ENCODE data around the gene PTPN21.

Gene PTPN21

DNA sequence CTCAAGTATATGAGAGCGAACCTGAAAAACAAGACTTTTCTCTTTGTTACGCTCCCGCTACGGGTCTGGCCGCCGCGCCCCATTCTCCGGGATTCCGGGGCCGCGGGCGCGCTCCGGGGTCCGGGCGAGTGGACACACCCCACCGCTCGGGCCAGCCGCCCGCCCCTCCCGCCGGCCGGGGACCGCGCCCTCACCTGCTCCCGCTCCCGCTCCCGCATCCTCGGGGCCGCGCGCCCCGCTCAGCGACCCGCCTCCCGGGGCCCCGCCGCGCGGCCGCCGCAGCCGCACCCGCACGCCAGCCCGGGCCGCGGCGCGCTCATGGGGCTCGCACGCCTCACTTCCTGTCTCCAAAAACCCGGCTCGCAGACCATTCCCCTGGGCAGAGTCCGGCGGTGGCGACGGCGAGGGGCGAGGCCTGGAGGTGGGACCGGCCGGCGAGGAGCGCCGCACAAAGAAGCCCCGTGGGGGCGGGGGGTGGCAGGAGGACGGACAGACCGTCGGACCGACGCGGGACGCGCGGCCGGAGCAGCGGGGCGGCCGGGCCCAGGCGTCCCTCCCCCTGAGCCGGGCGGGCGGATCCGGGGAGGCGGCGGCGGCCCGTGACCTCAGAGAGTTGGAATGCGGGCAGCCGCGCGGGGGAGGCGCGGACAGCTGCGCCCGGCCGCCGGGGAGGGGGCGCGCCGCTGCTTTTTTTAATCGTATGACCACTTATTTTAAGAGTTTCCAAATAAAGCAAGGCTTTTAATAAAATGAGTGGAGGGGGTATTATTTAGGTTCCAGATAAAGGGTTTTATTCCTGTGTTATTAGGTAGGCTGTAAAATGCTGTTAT lies at the start of gene PTPN21:
PTPN21 (minus strand) TSS at position 551 of the 830 bp plus-strand sequence. CDS start 4,590 bp downstream, outside the sequence.
- no peak for DNase-seq (ENCODE audit: low spot score)

DNA sequence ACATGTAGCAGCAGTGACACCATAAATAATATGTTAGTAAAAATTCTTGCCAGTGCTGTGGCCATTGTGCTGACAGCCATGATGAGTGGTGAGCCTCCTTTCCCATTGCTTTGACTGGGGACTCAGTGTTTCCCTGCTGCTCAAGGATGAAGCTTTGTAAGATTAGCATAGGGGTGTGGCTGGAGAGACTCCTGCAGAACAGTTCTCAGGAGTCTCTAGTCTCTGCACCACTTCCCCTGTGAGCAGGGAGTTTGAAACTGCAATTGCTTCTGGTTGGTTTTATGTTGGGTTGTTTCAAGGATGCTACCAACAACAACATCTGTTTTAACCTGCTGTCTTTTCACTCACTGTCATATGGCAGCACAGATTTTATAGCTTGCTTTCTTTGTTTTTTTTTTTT lies 49.4 kb upstream of the PTPN21 start:
- DNase-seq (ENCODE audit: low spot score), result no peak

DNA sequence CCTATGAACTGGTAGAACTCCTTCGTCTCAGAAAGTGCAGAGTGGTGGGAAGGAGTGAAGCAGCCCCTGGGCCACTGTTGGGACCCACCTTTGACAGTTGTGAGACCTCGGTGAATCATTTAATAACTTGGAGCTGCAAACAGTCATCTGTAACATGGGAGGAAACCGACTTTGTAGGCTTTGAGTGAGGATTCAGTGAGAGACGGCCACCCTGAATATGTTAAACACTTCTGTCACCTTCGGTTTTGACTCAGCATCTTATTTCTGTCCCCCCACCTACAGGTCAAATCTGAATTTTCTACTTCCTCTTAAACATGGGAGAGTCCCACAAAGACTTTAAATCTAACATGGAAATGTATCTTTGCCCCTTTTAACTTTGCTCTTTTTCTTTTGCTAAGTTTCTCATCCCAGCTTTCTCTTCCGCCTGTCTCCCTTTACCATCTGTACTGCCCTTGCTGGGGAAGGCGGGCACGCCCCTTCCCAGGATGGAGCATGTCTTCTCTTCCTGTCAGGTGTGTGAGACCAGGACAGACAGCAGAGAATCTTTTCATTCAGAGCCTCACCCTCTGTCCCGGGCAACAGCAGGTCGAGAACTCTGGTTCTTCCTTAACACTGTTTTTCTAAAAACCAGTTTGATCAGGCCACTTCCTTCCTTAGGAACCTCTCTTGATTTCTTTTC lies 45.1 kb upstream of the PTPN21 start:
- no peak for DNase-seq (ENCODE audit: low spot score)

DNA sequence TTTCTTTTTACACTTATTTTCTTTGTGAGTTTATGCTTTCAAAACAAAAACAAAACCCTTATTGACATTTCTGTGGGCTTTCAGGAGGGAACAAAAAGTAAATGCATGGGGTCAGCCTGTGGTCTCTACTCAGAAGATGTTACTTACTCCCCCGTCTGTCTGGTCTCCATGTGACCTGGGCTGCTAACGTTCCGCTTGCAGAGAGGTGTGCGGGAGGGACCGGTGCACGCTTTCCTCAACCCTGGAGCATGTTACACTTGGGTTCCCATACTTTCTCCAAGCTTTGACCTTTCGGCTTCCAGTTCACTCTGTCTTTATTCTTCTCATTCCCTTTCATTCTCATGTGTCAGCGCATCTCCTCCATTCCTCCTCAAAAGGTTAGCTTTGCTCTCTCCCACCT lies 44.5 kb upstream of the PTPN21 start:
- DNase-seq (ENCODE audit: low spot score), result no peak

DNA sequence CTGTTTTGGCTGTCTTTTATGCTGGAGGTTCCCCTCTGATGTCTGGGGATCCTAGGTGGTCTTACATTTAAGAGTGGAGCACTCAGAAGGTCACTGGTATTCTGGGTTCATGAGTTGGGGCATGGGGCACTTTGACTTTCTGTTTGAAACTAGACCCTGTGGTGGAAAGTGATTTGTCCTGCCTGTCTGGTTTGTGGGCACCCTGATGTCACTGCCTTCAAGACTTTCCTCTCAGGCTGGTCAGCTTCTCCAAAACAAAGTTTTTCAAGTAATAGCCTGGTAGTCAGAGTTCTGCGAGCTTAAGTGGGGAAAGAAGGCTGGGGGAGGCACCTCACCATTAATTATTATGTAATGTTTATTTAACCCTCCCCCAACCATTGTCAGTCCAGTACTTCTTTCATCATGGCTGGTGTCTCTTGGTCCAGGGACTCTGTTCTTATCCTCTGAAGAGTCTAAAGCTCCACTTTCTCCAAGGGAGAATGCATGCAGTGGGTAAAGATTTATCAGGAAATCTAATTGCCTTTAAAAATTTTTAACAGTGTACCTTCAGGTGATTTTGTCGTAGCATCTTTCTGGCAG lies 43.4 kb upstream of the PTPN21 start:
- no peak for DNase-seq (ENCODE audit: low spot score)

DNA sequence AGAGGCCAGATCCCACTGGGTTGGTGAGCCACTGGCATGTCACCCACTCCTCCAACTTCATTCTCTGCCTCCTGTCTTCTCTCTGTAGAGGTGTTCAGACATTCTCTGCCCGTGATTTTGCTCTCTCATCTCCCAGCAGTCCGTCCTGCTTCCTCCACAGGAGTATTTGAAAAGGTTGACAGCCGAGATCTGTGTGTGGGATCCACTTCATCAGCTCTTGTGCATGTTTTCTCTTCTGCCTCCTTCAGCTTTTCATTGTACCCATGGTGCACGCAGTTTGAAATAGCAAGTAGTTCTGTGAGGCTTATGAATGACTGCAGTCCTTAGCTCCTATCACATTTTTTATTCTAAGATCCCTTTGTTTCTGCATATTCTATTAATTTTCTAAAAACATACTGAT lies 42.8 kb upstream of the PTPN21 start:
- DNase-seq (ENCODE audit: low spot score), result no peak

DNA sequence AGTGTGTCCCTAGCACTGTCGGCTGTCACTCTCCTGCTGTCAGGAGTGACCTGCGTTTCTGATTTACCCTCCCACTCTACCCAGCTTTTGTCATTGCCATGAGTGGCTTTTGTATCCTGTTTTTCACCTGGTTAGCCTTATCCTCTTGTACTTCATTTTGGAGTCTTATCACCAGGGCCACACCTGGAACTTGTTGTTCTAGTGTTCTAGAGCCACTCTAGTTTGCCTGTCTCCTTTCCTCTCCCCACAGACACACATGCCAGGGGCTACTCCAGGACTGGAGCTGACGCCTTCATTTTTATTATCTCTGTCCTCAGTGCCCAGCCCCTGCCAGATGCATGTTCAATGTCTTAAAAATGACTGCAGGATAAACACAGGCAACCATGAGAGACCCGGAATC lies 42.2 kb upstream of the PTPN21 start:
- DNase-seq (ENCODE audit: low spot score), result no peak

DNA sequence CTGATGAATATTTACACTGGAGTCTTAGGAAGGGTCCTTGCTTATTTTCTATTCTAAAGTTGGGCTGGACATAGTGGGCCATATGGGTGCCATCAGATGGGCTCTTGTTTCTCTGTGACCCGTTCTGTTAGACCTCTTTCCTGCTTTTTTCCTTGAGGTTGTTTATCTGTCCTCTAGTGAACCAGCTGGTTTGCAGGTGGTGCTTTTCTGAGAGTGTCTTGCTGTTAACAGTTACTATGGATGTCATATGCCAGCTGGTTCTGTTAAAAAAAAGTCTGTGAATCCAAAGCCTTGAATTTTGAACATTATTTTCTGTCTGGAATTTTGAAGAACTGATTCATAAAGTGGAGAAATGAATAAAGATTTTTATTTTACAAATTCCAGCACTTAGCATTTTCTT lies 37.2 kb upstream of the PTPN21 start:
- no peak for DNase-seq (ENCODE audit: low spot score)

DNA sequence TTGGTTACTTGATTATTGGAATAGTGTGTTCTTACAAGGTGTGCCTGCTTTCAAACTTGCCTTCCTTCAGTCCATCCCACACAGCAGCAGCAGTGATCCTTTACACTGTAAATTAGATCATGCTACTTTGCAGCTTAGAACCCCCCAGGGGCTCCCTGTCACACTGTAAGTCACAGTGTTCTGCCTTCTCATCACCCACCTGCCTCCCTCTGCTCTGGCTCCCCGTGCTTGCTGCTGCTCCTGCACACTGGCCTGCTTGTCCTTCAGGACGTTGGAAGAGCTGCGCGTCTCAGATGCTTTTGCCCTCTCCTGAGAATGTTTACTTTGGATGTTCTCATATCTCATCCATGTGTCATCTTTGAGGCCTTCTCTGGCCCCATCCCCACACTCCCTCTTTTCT lies 35.4 kb upstream of the PTPN21 start:
- DNase-seq (ENCODE audit: low spot score), result no peak

DNA sequence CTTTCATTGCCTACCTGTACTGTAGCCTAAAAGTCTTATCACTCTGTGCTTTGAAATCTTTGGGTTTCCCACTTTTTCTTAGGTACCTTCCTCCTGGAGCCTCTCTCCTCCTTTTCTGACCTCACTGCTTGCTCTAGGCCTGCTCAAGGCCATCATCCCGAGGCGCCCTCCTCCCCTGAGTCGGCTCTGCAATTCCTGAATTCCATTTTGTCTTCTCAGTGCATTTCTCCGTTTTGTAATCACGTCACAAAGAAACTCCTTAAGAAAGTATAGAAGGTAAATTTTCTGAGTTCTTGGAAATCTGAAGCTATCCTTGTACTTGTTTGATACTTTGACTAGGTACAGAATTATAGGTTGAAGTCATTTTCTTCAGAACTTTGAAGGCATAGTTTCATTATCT lies 33.3 kb upstream of the PTPN21 start:
- DNase-seq (ENCODE audit: low spot score), result no peak

DNA sequence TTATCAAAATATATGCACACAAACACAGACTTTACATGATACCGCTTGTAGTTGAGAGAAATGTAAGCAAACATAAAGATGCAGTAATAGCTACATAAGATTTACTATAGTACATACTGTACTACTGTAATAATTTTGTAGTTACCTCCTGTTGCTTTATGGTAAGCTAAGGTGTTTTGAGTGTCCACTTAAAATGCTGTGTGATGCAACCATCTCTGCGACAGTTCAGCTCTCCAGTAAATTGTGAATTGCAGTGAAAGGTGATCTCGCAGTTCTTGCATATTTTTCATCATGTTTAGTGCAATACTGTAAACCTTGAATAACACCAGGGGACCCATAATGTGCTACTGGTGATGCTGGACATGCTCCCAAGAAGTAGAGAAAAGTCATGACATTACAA lies 29.6 kb upstream of the PTPN21 start:
- DNase-seq (ENCODE audit: low spot score), result no peak

DNA sequence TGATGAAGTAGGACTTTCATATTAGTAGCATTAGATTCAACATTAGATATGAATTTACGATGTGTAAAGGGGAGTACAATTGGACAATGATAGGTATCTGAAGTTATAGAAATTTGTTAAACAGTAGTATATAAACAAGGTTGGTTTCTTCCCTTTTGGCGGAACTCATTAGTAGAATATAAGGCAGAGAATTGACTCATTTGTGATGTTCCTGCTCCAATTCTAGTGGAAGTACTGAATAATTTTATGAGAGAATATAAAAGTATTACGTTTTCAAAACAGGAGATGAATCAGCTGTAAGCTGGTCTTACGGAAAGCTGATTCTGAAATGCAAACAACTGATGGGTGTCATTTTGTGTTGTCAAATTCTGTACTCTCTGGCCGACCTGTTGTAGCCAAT lies 21.4 kb upstream of the PTPN21 start:
- DNase-seq (ENCODE audit: low spot score), result no peak

DNA sequence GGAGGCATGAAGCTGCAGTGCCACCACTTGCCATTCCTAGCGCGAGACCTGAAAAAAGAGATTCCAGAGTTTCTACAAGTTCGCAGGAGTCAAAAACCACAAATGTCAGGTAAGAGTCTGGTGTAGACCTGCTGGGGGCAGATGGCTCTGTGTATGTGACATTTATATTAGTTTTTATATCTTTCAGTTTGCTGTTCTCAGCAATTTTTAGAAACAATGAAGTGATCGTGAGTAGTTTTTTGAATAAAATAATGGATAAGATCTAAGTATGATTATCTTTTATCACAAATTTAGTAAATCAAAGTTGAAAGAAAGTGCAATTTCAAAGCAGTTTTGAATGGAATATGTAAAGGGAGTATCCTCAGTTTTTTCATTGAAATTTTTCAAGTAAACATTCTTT lies 17.3 kb upstream of the PTPN21 start:
- no peak for DNase-seq (ENCODE audit: low spot score)

DNA sequence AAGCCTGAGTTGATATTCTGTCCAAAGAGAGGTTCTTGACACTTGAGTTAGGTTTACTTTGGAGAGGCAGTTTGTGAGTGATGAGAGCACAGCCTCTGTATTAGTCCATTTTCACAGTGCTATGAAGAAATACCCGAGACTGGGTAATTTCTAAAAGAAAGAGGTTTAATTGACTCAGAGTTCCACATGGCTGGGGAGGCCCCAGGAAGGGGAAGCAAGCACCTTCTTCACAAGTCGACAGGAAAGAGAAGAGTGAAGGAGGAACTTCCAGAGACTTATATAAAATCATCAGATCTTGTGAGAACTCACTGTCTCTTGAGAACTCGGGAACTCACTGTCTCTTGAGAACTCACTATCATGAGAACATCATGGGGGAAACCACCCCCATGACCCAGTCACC lies 13.4 kb upstream of the PTPN21 start:
- no peak for DNase-seq (ENCODE audit: low spot score)

DNA sequence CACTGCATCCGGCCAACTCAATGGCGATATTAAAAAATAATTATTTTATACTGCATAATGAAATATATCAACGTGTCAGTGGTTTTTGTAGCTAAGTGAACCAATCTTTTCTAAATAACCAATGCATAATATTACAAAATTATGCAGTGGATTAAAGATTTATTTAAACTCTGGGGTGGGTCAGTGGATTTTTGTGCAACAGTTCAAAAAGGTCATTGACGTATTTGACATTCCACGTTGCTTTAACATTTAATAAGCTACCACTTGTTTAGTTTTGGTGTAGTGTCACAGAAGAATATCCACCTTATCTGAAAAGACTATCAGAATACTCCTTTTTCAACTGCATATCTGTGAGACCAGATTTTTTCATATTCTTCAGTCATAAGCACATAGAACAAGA lies 10.6 kb upstream of the PTPN21 start:
- no peak for DNase-seq (ENCODE audit: low spot score)

DNA sequence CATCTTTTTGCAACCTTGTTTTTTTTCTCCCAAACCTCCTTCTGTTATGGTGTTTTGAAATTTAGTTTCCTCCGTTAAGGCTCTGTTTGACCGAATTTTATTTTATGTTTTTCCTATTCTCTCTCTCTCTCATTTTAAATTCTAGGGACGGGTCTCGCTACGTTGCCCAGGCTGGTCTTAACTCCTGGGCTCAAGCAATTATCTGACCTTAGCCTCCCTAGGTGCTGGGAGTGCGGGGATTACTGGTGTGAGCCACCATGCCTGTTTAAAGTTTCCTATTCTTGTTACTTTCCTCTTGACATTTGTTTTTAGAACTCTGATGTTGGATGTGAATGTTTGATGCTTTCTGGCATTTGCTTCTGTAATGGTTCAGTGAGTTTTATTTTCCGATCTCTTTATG lies 9.0 kb upstream of the PTPN21 start:
- no peak for DNase-seq (ENCODE audit: low spot score)

DNA sequence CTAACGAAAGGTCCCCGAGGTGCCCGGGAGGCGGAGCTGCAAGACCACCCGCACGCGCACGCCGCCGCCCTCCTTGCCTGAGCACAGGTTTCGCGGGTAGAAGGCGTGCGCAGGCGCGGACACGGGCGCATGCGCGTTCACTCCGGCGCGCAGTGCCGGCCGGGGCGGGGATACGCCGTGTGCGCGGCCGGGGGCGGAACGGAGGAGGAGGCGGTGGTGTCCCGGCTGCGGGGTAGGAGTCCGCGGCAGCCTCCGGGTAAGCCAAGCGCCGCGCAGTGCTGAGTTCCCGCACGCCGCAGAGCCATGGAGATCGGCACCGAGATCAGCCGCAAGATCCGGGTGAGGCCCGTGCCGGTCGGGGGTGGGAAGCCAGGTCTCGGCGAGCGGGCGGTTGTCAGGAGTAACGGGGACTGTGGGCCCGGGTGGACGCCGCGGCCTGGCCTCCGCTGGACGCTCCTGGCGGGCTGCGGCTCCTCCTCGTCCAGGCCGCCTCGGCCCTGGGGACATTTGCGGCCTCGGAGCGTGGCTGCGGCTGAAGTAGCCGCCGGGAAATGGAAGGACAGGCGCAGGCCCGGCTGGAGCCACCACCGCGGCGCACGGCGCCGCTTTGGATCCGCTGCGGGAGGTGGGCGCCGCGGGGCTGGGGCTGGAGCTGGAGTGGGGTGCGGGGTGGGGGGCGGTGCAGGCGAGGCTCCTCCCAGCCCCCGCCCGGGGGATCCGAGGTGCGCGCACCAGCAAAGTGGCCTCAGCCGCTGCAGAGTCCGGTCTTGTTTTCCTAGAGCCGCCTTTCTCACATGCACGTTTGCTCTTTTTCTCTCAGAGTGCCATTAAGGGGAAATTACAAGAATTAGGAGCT lies 8.3 kb upstream of the PTPN21 start, which contains the start of gene ZC3H14:
ZC3H14 (plus strand) TSS at position 207 of the 856 bp plus-strand sequence; CDS start at position 304, 97 bp downstream.
- peak; percentile 81 for DNase-seq (ENCODE audit: low spot score)

DNA sequence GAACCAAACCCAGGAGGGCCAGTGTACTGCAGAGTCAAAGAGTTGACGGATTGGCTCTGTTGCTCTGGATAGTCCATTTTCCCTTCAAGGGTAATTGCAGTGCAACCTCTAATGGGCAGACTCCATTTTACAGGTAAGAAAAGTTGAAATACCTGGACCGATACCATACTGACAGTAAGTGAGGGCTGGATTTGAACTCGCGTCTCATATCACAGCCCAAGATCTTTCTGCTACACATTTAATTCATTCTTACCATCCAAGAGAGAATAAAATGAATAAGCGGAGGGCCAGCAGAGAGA lies 7.7 kb upstream of the PTPN21 start:
- DNase-seq (ENCODE audit: low spot score), result no peak

DNA sequence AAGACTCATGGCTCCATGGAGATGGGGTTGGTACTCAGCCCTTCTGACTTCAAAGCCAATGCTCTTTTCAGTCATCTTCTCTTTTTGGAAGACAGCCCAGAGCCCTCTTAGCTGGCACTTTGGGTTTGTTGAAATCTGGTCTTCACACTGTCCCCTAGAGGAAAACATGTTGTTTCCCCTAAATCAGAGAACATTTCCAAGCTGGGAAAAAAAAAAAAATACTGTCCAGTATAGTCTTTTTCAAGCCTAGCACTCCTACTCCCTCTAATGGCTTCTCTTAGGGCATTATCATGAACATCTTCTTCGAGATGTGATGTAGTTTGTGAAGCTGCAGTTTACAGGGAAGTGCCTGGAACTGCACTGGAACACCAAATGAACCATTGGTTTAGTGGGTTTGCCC lies 5.0 kb upstream of the PTPN21 start:
- DNase-seq (ENCODE audit: low spot score), result peak; percentile 59

DNA sequence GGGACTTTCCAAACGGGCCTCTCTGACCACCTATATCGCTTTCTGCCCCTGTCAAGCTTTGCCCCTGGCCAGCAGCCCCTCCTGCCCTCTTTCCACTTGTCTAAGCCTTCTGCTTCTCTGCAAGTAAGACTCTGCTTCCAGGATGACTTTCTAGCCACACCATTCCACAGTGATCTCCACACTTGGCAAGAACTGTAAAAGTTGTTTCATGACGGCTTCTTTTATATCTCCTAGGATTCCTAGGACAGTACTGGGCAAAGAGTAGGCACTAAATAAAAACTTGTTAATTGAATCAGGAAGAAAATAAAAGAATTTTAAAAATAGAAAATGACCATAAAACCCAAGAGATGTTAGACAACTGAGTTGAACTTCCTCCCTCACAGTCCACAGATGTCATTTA lies 1.8 kb upstream of the PTPN21 start:
- DNase-seq (ENCODE audit: low spot score), result no peak

DNA sequence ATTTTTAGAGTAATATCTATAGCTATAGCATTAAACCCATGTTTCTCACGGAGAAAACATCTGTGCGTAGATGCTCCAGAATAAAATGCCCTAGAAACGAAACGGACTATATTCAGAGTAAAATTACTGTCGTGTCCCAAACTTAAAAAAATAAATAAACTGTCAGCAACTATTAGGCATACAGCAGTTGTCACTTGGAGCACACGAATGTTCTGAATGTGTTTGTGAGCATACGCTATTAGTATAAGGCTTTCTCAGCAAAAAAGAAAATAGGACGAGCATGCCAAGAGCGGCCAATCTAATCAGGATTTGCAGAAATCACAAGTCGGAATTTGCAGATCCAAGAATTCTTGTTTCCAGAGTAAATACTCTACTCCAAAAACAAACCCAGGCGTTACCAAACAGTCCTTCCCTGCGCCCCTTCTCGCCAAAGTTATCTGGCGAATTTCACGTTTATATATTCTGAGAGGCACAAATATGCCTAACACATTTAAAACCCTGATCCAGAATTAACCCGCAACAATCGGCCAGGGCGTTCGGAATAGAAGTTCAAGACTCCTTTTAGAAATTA lies 836 bp downstream of the PTPN21 start:
- DNase-seq (ENCODE audit: low spot score), result peak; percentile 51

DNA sequence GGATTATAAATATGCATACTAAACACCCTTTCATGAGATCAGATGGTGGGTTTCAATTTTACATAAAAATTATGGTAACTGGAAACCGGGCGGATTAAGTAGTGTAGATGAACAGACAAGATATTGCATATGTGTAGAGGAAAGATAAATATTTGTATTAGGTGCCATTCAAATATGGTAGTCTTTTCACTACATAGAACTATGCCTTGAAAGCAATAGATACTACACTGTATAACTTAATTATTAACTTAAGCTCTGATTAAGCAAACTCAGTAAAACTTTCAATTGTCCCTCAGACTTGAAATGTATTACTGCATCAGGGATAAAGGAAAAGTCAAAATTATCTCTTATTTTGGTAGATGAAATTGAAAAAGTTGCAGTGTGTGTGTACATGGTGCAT lies 1.9 kb downstream of the PTPN21 start:
- no peak for DNase-seq (ENCODE audit: low spot score)

Data from pons (tissue), 1 donor.